DND-41 (cell line): ENCODE results near the gene IGFLR1.

Experiments used
- ATAC-seq: fragments of 200-7000 bp; cut with Tn5 transposase; 3 replicates; pipeline ENCODE4 v1.9.1; 2021; ENCODE audit warnings: low read depth; ENCODE audit not compliant: insufficient read depth
- DNase-seq: peaks from one replicate; pipeline ENCODE4 v3.0.0-alpha.2; 2020
- H2AFZ ChIP-seq: 2 replicates; pipeline ENCODE4 v1.6.0; 2012; ENCODE audit warnings: low read depth, low read length
- H3K27ac ChIP-seq: 2 replicates; pipeline ENCODE4 v1.5.1; 2012; ENCODE audit warnings: low read length, inconsistent platforms
- H3K27me3 ChIP-seq: fragments of 200-600 bp; sonication (generic); 2 replicates; pipeline ENCODE4 v1.6.0; 2012; ENCODE audit warnings: low read length, mild to moderate bottlenecking, inconsistent platforms; ENCODE audit not compliant: insufficient read depth, poor library complexity
- H3K36me3 ChIP-seq: 2 replicates; pipeline ENCODE4 v1.5.1; 2012; ENCODE audit warnings: low read length, inconsistent platforms; ENCODE audit not compliant: insufficient read depth
- H3K4me1 ChIP-seq: 2 replicates; pipeline ENCODE4 v1.5.1; 2012; ENCODE audit warnings: mild to moderate bottlenecking, low read length; ENCODE audit not compliant: insufficient read depth
- H3K4me2 ChIP-seq: 2 replicates; pipeline ENCODE4 v1.6.0; 2012; ENCODE audit warnings: mild to moderate bottlenecking, moderate library complexity, low read length, inconsistent platforms; ENCODE audit not compliant: insufficient read depth
- H3K4me3 ChIP-seq, 2 experiments: fragments of 200-600 bp in 1 of 2; shearing (Covaris generic) in 1 of 2; 2 replicates each; pipeline ENCODE4 v1.5.1; 2012 to 2016; ENCODE audit warnings: inconsistent platforms in 2 of 2, low read length in 2 of 2, mild to moderate bottlenecking in 2 of 2, low read depth in 1 of 2, moderate library complexity in 1 of 2
- H3K79me2 ChIP-seq: 2 replicates; pipeline ENCODE4 v1.6.0; 2012; ENCODE audit warnings: low read length, inconsistent platforms; ENCODE audit not compliant: insufficient read depth
- H3K9ac ChIP-seq: 2 replicates; pipeline ENCODE4 v1.6.0; 2012; ENCODE audit warnings: low read depth, mild to moderate bottlenecking, inconsistent platforms, low read length, moderate library complexity
- H3K9me3 ChIP-seq: 2 replicates; pipeline ENCODE4 v1.5.1; 2012; ENCODE audit warnings: low read length, moderate library complexity, mild to moderate bottlenecking, inconsistent platforms; ENCODE audit not compliant: insufficient read depth, severe bottlenecking
- H4K20me1 ChIP-seq: 2 replicates; pipeline ENCODE4 v1.6.0; 2012; ENCODE audit warnings: low read length; ENCODE audit not compliant: insufficient read depth
- EZH2 ChIP-seq: IDR thresholded peaks from 3 replicates; pipeline ENCODE4 v1.6.1; 2012; ENCODE audit warnings: borderline replicate concordance, low read depth, mild to moderate bottlenecking, moderate library complexity, low read length, inconsistent platforms; ENCODE audit not compliant: severe bottlenecking
- TF ChIP-seq, protein P1 (sequence below): IDR thresholded peaks from 2 replicates; pipeline ENCODE4 v1.5.1; 2012; ENCODE audit warnings: borderline replicate concordance, low read length, moderate library complexity, mild to moderate bottlenecking; ENCODE audit not compliant: poor library complexity, severe bottlenecking; ENCODE audit errors: extremely low read depth

IGFLR1 gene

DNA sequence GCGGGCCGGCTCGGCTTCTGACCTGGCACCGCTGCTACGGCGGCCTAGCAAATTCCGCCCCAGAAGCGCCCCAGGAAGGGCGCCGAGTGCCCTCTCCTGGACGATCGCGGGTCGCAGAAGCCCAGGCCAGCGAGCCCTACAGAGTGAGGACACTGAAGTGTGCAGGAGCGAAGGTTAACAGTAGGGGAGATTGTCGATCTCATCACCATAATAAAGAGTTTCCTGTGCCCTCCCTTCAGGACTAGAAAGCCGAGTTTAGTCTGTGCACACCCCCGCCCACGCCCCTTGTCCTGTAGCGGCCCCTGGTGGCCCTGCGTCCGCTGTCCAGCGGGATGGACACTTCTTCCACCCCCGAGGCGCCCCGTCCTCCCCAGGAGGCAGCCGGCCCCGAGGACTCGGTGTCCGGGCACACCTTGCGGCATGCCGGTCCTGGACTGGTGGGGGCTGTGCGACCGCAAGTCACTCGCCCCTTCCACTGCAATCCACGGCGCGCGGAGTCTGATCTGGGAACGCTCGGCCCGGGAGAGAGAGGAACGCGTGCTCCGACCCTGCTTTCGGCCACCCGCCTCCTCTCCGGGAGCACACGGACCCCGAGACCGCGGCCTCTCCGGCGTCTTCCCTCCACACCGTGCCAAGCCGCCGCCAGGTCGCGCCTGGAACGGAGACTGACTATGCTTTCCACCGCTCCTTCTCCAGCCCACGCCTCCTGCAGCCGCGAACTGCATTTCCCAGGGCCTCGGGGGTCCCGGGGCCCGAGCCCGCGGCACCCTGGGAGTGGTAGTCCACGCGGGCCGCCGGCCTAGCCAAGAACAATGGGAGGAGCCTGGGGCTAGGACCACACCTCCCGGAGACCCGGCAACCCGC is 25.2 kb downstream of the IGFLR1 start:
- TF ChIP-seq, protein P1, sequence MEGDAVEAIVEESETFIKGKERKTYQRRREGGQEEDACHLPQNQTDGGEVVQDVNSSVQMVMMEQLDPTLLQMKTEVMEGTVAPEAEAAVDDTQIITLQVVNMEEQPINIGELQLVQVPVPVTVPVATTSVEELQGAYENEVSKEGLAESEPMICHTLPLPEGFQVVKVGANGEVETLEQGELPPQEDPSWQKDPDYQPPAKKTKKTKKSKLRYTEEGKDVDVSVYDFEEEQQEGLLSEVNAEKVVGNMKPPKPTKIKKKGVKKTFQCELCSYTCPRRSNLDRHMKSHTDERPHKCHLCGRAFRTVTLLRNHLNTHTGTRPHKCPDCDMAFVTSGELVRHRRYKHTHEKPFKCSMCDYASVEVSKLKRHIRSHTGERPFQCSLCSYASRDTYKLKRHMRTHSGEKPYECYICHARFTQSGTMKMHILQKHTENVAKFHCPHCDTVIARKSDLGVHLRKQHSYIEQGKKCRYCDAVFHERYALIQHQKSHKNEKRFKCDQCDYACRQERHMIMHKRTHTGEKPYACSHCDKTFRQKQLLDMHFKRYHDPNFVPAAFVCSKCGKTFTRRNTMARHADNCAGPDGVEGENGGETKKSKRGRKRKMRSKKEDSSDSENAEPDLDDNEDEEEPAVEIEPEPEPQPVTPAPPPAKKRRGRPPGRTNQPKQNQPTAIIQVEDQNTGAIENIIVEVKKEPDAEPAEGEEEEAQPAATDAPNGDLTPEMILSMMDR: peak; percentile 76
- TF ChIP-seq EZH2: no peak
- peak overlapping the region; percentile 59 to 94; a peak in 3 of 4 replicates for H3K4me3 ChIP-seq
- H3K4me1 ChIP-seq: peaks cover 42% of the 10 kb centered on the region
- peaks cover 30% of the 10 kb centered on the region for H3K36me3 ChIP-seq
- ATAC-seq: peak; percentile 92
- no peaks in the 10 kb centered on the region for H3K27me3 ChIP-seq
- peak overlapping the region; percentile 96 for H3K4me2 ChIP-seq
- H3K27ac ChIP-seq: peak overlapping the region; percentile 80
- no peaks in the 10 kb centered on the region for H3K9me3 ChIP-seq
- DNase-seq: peak; percentile 98
- peak overlapping the region; percentile 81 for H3K9ac ChIP-seq
- peaks cover 31% of the 10 kb centered on the region for H4K20me1 ChIP-seq
- peaks cover 47% of the 10 kb centered on the region for H3K79me2 ChIP-seq
- H2AFZ ChIP-seq: peak overlapping the region; percentile 96

DNA sequence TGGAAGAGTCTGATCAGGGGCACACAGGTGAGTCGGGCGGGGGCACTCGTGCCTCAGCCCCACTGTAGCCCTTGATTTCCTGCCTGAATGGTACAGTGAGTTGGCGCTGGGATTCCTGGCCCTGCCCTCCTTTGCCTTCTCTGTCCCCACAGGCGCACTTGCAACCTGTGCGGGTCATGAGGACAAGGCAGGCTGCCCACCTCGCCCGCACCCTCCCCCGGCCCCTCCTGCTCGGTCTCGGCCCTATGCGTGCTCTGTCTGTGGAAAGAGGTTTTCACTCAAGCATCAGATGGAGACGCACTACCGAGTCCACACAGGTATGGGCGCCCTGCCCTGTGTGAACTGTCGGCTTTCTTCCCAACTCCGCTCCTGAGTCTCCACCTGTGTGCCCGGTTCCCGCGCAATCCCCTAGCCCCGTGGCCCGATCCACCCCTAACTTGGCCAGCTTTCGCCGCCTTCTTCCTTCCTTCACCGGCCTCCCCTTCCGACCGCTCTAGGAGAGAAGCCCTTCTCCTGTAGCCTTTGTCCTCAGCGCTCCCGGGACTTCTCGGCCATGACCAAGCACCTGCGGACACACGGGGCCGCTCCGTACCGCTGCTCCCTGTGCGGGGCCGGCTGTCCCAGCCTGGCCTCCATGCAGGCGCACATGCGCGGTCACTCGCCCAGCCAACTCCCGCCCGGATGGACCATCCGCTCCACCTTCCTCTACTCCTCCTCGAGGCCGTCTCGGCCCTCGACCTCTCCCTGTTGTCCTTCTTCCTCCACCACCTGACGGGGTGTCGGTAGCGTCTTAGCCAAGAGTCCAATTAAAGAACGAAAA is 26.1 kb downstream of the IGFLR1 start:
- H3K9me3 ChIP-seq: no peaks in the 10 kb centered on the region
- H3K4me1 ChIP-seq: peaks cover 38% of the 10 kb centered on the region
- H3K79me2 ChIP-seq: peaks cover 43% of the 10 kb centered on the region
- peak overlapping the region; percentile 96 for H2AFZ ChIP-seq
- peaks cover 25% of the 10 kb centered on the region for H4K20me1 ChIP-seq
- TF ChIP-seq, protein P1: no peak
- no peak for TF ChIP-seq EZH2
- peaks cover 22% of the 10 kb centered on the region for H3K36me3 ChIP-seq
- peak overlapping the region; percentile 81 for H3K9ac ChIP-seq
- H3K27ac ChIP-seq: peak overlapping the region; percentile 80
- H3K4me3 ChIP-seq: peak overlapping the region; percentile 59 to 94; a peak in 3 of 4 replicates
- H3K4me2 ChIP-seq: peak overlapping the region; percentile 96
- DNase-seq (no peak), ATAC-seq (no peak)
- no peaks in the 10 kb centered on the region for H3K27me3 ChIP-seq

DNA sequence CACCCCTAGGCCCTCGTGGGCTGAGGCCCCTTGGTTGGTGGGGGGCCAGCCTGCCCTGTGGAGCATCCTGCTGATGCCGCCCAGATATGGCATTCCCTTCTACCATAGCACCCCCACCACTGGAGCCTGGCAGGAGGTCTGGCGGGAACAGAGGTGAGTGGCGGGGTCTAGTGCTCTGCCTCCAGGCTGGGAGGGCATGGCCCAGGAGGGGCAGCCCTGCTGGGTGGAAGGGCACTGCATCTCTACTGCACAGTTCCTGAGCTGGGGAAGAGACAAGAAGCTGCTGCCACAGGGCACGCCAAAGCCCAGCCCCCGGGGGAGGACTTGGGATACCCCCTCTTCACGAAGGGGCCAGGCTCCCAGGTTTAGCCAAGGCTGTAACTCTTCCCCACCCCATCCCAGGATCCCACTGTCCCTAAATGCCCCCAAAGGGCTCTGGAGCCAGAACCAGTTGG is 26.9 kb downstream of the IGFLR1 start:
- peaks cover 35% of the 10 kb centered on the region for H3K4me1 ChIP-seq
- H3K4me2 ChIP-seq: peak overlapping the region; percentile 96; the same call in 1 of the 2 replicates
- H3K9me3 ChIP-seq: no peaks in the 10 kb centered on the region
- peaks cover 20% of the 10 kb centered on the region for H4K20me1 ChIP-seq
- H3K4me3 ChIP-seq: no peak overlapping the region
- H3K9ac ChIP-seq: no peak overlapping the region; the same call in 1 of the 2 replicates
- peaks cover 37% of the 10 kb centered on the region for H3K79me2 ChIP-seq
- H3K27me3 ChIP-seq: no peaks in the 10 kb centered on the region
- no peak overlapping the region for H3K27ac ChIP-seq
- DNase-seq (no peak), ATAC-seq (no peak)
- no peak overlapping the region for H2AFZ ChIP-seq
- no peak for TF ChIP-seq EZH2
- TF ChIP-seq, protein P1: no peak
- H3K36me3 ChIP-seq: peaks cover 15% of the 10 kb centered on the region
